ENCODE measurements around the gene ZNF680. TPM values are rescaled to one million over a fixed set of nuclear protein-coding genes. Genes with fewer than 3 reads are reported as not detected.
"Not testable (repeated sequence)": the region's sequence is repeated elsewhere in the genome, so short reads cannot be mapped to it uniquely, and the experiment has no call there.

ZNF680 gene
- total RNA-seq, 1 donor from 2014 or later: 19.0 TPM

GRCh38 chr7:64559206-64559605 lies 3.7 kb downstream of the ZNF680 start:
- Mint-ChIP-seq H3K27ac (peak overlapping the region; percentile 71), H3K4me1 (peaks cover 26% of the 10 kb centered on the region), H3K36me3 (peaks cover 41% of the 10 kb centered on the region), H3K27me3 (ENCODE audit: low read depth) (no peaks in the 10 kb centered on the region), H3K9me3 (peaks cover 17% of the 10 kb centered on the region), H3K4me3 (no peak overlapping the region)
- no peak for TF ChIP-seq CTCF (IDR thresholded peaks at IDR 0.05; ENCODE audit: unreplicated experiment)
- no peak for DNase-seq (ENCODE audit: low spot score in 2 of 2, unreplicated experiment in 2 of 2)

GRCh38 chr7:64558781-64559180 lies 4.1 kb downstream of the ZNF680 start:
- no peak for DNase-seq (ENCODE audit: low spot score in 2 of 2, unreplicated experiment in 2 of 2)
- H3K36me3 Mint-ChIP-seq: peaks cover 41% of the 10 kb centered on the region

GRCh38 chr7:64558323-64558705 lies 4.6 kb downstream of the ZNF680 start:
- Mint-ChIP-seq H3K4me3 (no peak overlapping the region), H3K27ac (peak overlapping the region; percentile 37), H3K4me1 (peaks cover 21% of the 10 kb centered on the region), H3K36me3 (peaks cover 44% of the 10 kb centered on the region), H3K27me3 (ENCODE audit: low read depth) (no peaks in the 10 kb centered on the region), H3K9me3 (peaks cover 17% of the 10 kb centered on the region)
- no peak for DNase-seq (ENCODE audit: low spot score in 2 of 2, unreplicated experiment in 2 of 2)
- TF ChIP-seq CTCF (IDR thresholded peaks at IDR 0.05; ENCODE audit: unreplicated experiment): no peak

More at GRCh38 chr7:64558781-64559180, 4.1 kb downstream of the ZNF680 start:
- Mint-ChIP-seq H3K4me3 (no peak overlapping the region), H3K4me1 (peaks cover 23% of the 10 kb centered on the region), H3K27me3 (ENCODE audit: low read depth) (no peaks in the 10 kb centered on the region), H3K9me3 (peaks cover 17% of the 10 kb centered on the region), H3K27ac (peak overlapping the region; percentile 26)
- no peak for TF ChIP-seq CTCF (IDR thresholded peaks at IDR 0.05; ENCODE audit: unreplicated experiment)

GRCh38 chr7:64557601-64558322 lies 5.1 kb downstream of the ZNF680 start:
- peaks cover 47% of the 10 kb centered on the region for H3K36me3 Mint-ChIP-seq
- H3K27me3 Mint-ChIP-seq (ENCODE audit: low read depth): no peaks in the 10 kb centered on the region
- H3K4me3 Mint-ChIP-seq: no peak overlapping the region
- TF ChIP-seq CTCF (IDR thresholded peaks at IDR 0.05; ENCODE audit: unreplicated experiment): no peak
- H3K9me3 Mint-ChIP-seq: peaks cover 17% of the 10 kb centered on the region
- no peak for DNase-seq (ENCODE audit: low spot score in 2 of 2, unreplicated experiment in 2 of 2)
- H3K4me1 Mint-ChIP-seq: peaks cover 21% of the 10 kb centered on the region
- peak overlapping the region; percentile 37 for H3K27ac Mint-ChIP-seq

GRCh38 chr7:64555046-64555445 lies 7.8 kb downstream of the ZNF680 start:
- TF ChIP-seq CTCF (IDR thresholded peaks at IDR 0.05; ENCODE audit: unreplicated experiment): no peak
- Mint-ChIP-seq H3K27ac (no peak overlapping the region), H3K4me1 (peaks cover 13% of the 10 kb centered on the region), H3K9me3 (peaks cover 17% of the 10 kb centered on the region), H3K4me3 (no peak overlapping the region), H3K36me3 (peaks cover 44% of the 10 kb centered on the region), H3K27me3 (ENCODE audit: low read depth) (no peaks in the 10 kb centered on the region)
- no peak for DNase-seq (ENCODE audit: low spot score in 2 of 2, unreplicated experiment in 2 of 2)

- peaks cover 17% of the 10 kb centered on the region for H3K9me3 Mint-ChIP-seq
- not testable (repeated sequence) for H3K27me3 Mint-ChIP-seq (ENCODE audit: low read depth); H3K4me3 Mint-ChIP-seq; H3K27ac Mint-ChIP-seq; DNase-seq (ENCODE audit: low spot score in 2 of 2, unreplicated experiment in 2 of 2)
- H3K36me3 Mint-ChIP-seq: peaks cover 44% of the 10 kb centered on the region
- peaks cover 12% of the 10 kb centered on the region for H3K4me1 Mint-ChIP-seq
Observed at GRCh38 chr7:64554188-64554587, 8.7 kb downstream of the ZNF680 start.

Measured in mesothelial cell of epicardium (in vitro differentiated cells).